Thoracic aorta (tissue), 2 donors: ENCODE data around the gene MOB3B. TPM values are rescaled to one million over a fixed set of nuclear protein-coding genes. Genes with fewer than 3 reads are reported as not detected.
A peak's percentile ranks its signal among the peaks of the same experiment; 100 is the strongest.

Source experiments
- ATAC-seq: fragments of 150-250 bp; one replicate; pipeline ENCODE4 v1.8.0; 2017; ENCODE audit warnings: low read depth; ENCODE audit not compliant: insufficient number of reproducible peaks, low FRiP score
- DNase-seq: peaks from one replicate; pipeline ENCODE4 v3.0.0-alpha.2; 2020; ENCODE audit warnings: low spot score
- H3K27ac ChIP-seq, 2 donors: fragments of 200-600 bp; sonication (generic); 1 replicate in 1 of 2; 2 replicates in 1 of 2; pipeline ENCODE4 v1.5.1; 2016; ENCODE audit warnings: mild to moderate bottlenecking in 2 of 2, moderate library complexity in 2 of 2
- H3K27me3 ChIP-seq: fragments of 200-600 bp; sonication (generic); replicated peaks from 2 replicates; pipeline ENCODE4 v1.6.0; 2016; ENCODE audit warnings: mild to moderate bottlenecking; ENCODE audit not compliant: insufficient read depth
- H3K36me3 ChIP-seq: fragments of 200-600 bp; sonication (generic); one replicate; pipeline ENCODE4 v1.5.1; 2016
- H3K4me1 ChIP-seq, 2 donors: fragments of 200-600 bp; sonication (generic); 1 replicate in 1 of 2; 2 replicates in 1 of 2; pipeline versions ENCODE4 v1.5.1 to v1.6.0; 2016; ENCODE audit warnings: low read depth in 2 of 2, mild to moderate bottlenecking in 1 of 2; ENCODE audit not compliant: control insufficient read depth in 1 of 2
- H3K4me3 ChIP-seq: fragments of 200-600 bp; sonication (generic); 2 replicates; pipeline ENCODE4 v1.5.1; 2016; ENCODE audit warnings: mild to moderate bottlenecking
- H3K9me3 ChIP-seq: fragments of 200-600 bp; sonication (generic); 2 replicates; pipeline ENCODE4 v1.5.1; 2016
- CTCF ChIP-seq: fragments of 200-600 bp; sonication (generic); IDR thresholded peaks from one replicate; pipeline ENCODE4 v1.5.1; 2019; ENCODE audit warnings: antibody characterized with exemption
- total RNA-seq, 2 donors: library from RNA; depleted of rRNA; stranded (reverse); fragments of >200 nt; gene quantifications; one replicate each; pipeline versions ENCODE4 v1.1.0 to v1.2.3, GENCODE V29; 2016

The MOB3B gene
- 10 to 100 TPM in 1 of 2 donors, 1 to 10 TPM in 1; 6.6 to 11.1 TPM for total RNA-seq

GRCh38 chr9:27529316-27530278, at the start of gene MOB3B:
MOB3B (minus strand) TSS chr9:27529814; CDS start chr9:27455550, 74,264 bp downstream.
- peak within 1 kb of the TSS; percentile 90 to 91 for H3K27ac ChIP-seq
- no peaks in the 10 kb centered on the region for H3K9me3 ChIP-seq
- peak within 1 kb of the TSS; percentile 85 for H3K4me3 ChIP-seq
- DNase-seq (peak; percentile 33), ATAC-seq (peak; percentile 61)
- no peaks in the 10 kb centered on the region for H3K36me3 ChIP-seq
- H3K27me3 ChIP-seq, result no peaks in the 10 kb centered on the region
- peaks cover 19 to 43% of the 10 kb centered on the region in 2 donors for H3K4me1 ChIP-seq
- TF ChIP-seq CTCF, result peak; percentile 96

DNA sequence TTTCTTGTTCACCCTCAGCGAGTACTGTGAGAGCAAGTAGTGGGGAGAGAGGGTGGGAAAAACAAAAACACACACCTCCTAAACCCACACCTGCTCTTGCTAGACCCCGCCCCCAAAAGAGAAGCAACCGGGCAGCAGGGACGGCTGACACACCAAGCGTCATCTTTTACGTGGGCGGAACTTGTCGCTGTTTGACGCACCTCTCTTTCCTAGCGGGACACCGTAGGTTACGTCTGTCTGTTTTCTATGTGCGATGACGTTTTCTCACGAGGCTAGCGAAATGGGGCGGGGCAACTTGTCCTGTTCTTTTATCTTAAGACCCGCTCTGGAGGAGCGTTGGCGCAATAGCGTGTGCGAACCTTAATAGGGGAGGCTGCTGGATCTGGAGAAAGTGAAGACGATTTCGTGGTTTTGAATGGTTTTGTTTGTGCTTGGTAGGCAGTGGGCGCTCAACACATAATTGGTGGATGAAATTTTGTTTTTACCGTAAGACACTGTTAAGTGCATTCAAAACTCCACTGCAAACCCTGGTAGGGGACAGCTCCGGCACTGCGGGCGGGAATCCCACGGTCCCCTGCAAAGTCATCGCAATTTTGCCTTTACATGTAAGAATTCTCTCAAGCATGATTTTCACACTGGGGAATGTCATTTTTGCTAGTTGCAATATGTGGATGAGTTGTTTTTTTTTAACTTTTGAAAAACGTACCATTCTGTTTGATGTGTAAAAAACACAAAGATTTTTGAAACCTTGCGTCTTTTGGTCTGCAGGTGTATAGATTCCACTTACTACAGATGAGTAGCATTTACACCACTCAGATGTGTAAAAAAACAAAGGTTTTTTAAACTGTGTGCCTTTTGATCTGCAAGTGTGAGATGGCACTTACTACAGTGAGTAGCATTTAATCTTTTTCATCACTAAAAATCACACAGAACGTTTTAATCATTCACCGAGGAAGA, 44.3 kb upstream of the MOB3B start:
- peak; percentile 86 for ATAC-seq
- TF ChIP-seq CTCF, result no peak
- peak; percentile 98 for DNase-seq
- Histone ChIP-seq H3K36me3 (no peaks in the 10 kb centered on the region), H3K27me3 (no peaks in the 10 kb centered on the region), H3K4me3 (peak overlapping the region; percentile 94), H3K27ac (peak overlapping the region; percentile 91 to 97), H3K9me3 (no peaks in the 10 kb centered on the region), H3K4me1 (peaks cover 4 to 14% of the 10 kb centered on the region in 2 donors)

GRCh38 chr9:27572918-27573633, 43.5 kb upstream of the MOB3B start, which contains the start of gene C9orf72:
C9orf72 (minus strand) TSS chr9:27573481; CDS start chr9:27567120, 6,361 bp downstream.
- no peak for TF ChIP-seq CTCF

DNA sequence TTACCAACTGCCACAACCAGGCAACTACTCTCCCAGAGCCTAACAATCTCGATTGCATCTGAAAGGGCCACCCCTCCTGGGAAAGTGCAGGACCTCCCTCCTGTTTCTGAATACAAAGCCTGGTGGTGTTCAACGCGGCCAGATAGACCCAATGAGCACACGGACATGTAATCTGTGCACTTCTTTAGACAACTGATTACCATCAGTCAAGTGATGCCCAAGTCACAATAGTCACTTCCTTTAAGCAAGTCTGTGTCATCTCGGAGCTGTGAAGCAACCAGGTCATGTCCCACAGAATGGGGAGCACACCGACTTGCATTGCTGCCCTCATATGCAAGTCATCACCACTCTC, 42.9 kb upstream of the MOB3B start:
- Histone ChIP-seq H3K27me3 (no peaks in the 10 kb centered on the region), H3K4me3 (peak overlapping the region; percentile 94), H3K27ac (peak overlapping the region; percentile 97 to 98), H3K4me1 (peaks cover 4 to 14% of the 10 kb centered on the region in 2 donors), H3K9me3 (no peaks in the 10 kb centered on the region), H3K36me3 (no peaks in the 10 kb centered on the region)
- no peak for TF ChIP-seq CTCF
- DNase-seq (peak; percentile 48), ATAC-seq (no peak)

More at GRCh38 chr9:27572918-27573633, 43.5 kb upstream of the MOB3B start, which contains the start of gene C9orf72:
- Histone ChIP-seq H3K4me3 (peak within 1 kb of the TSS; percentile 94), H3K9me3 (no peaks in the 10 kb centered on the region), H3K4me1 (peaks cover 4 to 14% of the 10 kb centered on the region in 2 donors), H3K27me3 (no peaks in the 10 kb centered on the region), H3K36me3 (no peaks in the 10 kb centered on the region), H3K27ac (peak within 1 kb of the TSS; percentile 97 to 98)
- DNase-seq (peak; percentile 17), ATAC-seq (peak; percentile 83)
